ENCODE measurements around the gene TMEM116. TPM values are rescaled to one million over a fixed set of nuclear protein-coding genes. Genes with fewer than 3 reads are reported as not detected.
"Not testable (repeated sequence)": the region's sequence is repeated elsewhere in the genome, so short reads cannot be mapped to it uniquely, and the experiment has no call there.

TMEM116 gene
- 10.6 and 11.0 TPM in 2 replicates for total RNA-seq

- peak within 1 kb of the TSS; percentile 87 for H3K4me3 Mint-ChIP-seq
- H3K27ac Mint-ChIP-seq: peak within 1 kb of the TSS; percentile 89
- peak; percentile 98 for DNase-seq (ENCODE audit: low spot score)
- intact Hi-C loops (cut with micrococcal nuclease): loop anchor here (1.0 to 5.0 kb wide), 10 partner anchors 12 to 610 kb away; partner anchors contain the start of genes ATXN2, HECTD4, MAPKAPK5 and NAA25
- no peaks in the 10 kb centered on the region for H3K27me3 Mint-ChIP-seq (ENCODE audit: insufficient read depth)
- peaks cover 7% of the 10 kb centered on the region for H3K9me3 Mint-ChIP-seq
- peaks cover 51% of the 10 kb centered on the region for H3K4me1 Mint-ChIP-seq (ENCODE audit: low read depth)
- peaks cover 33% of the 10 kb centered on the region for H3K36me3 Mint-ChIP-seq (ENCODE audit: low read depth)
These were observed at the start of gene TMEM116, which contains the start of gene ERP29 for GRCh38 chr12:112012775-112013600. Gene TMEM116 (minus strand): TSS chr12:112013165. CDS start chr12:112005270, 7,895 bp downstream. Gene ERP29 (plus strand): TSS chr12:112013426. CDS start chr12:112013466, 40 bp downstream.

GRCh38 chr12:112061137-112061536, 48.2 kb upstream of the TMEM116 start:
- intact Hi-C loops (cut with micrococcal nuclease): loop anchor here (5.0 kb wide), 1 partner anchor 34 kb away; no protein-coding TSS in a partner anchor
- Mint-ChIP-seq H3K27ac (no peak overlapping the region), H3K36me3 (ENCODE audit: low read depth) (peaks cover 41% of the 10 kb centered on the region), H3K4me1 (ENCODE audit: low read depth) (no peaks in the 10 kb centered on the region), H3K9me3 (no peaks in the 10 kb centered on the region), H3K27me3 (ENCODE audit: insufficient read depth) (no peaks in the 10 kb centered on the region), H3K4me3 (no peak overlapping the region)
- no peak for DNase-seq (ENCODE audit: low spot score)

DNA sequence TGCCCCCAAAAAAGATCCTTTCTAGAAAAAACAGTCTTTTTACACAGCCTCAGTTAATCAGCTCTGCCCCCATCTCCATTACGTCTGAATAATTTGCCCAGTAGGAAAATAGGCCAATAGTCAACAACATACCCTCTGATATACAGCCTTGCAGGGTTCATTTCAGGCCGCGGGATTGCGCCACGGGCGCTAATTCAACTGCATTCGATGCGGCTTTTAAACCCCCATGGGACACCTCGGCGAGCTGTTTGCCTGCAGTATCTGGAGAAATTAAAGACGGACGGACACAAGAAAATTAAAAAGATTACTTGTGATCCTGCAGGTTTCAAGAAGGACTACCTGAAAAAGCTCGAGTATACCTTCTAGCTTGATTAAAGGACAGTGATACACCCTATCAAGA, 36.4 kb upstream of the TMEM116 start:
- Mint-ChIP-seq H3K36me3 (ENCODE audit: low read depth) (peaks cover 50% of the 10 kb centered on the region), H3K9me3 (no peaks in the 10 kb centered on the region)

DNA sequence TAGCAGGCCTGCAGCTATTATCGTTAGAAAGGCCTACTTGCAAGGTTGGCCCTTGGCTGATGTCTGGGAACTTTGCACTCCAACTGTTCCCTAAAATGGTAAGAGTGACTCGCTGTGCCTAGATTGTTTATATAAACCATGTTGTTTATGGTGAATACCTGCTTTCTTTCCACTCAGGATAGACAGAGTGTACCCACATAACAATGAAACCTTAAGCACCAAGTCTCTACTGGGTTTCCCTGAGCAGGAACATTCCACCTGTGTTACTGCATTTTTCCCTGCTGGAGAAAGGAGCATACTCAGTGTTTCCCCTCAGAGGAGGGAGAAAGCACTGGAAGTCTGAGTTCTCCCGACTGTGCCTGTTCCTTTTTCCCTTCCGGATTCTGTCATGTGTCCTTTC, 33.0 kb upstream of the TMEM116 start:
- intact Hi-C loops (cut with micrococcal nuclease): no loop called here
- Mint-ChIP-seq H3K4me3 (no peak overlapping the region), H3K4me1 (ENCODE audit: low read depth) (peaks cover 9% of the 10 kb centered on the region), H3K27me3 (ENCODE audit: insufficient read depth) (no peaks in the 10 kb centered on the region), H3K27ac (no peak overlapping the region), H3K9me3 (no peaks in the 10 kb centered on the region), H3K36me3 (ENCODE audit: low read depth) (peaks cover 40% of the 10 kb centered on the region)
- DNase-seq (ENCODE audit: low spot score): no peak

More for the DNA sequence above, 36.4 kb upstream of the TMEM116 start:
- H3K27ac Mint-ChIP-seq: no peak overlapping the region
- H3K4me1 Mint-ChIP-seq (ENCODE audit: low read depth): peaks cover 20% of the 10 kb centered on the region
- intact Hi-C loops (cut with micrococcal nuclease): no loop called here
- H3K4me3 Mint-ChIP-seq: no peak overlapping the region
- no peak for DNase-seq (ENCODE audit: low spot score)
- no peaks in the 10 kb centered on the region for H3K27me3 Mint-ChIP-seq (ENCODE audit: insufficient read depth)

GRCh38 chr12:112036614-112037013, 23.6 kb upstream of the TMEM116 start:
- DNase-seq (ENCODE audit: low spot score); H3K4me1 Mint-ChIP-seq (ENCODE audit: low read depth); H3K9me3 Mint-ChIP-seq; intact Hi-C loops (cut with micrococcal nuclease); H3K27ac Mint-ChIP-seq; H3K27me3 Mint-ChIP-seq (ENCODE audit: insufficient read depth); H3K4me3 Mint-ChIP-seq: not testable (repeated sequence)
- H3K36me3 Mint-ChIP-seq (ENCODE audit: low read depth): peaks cover 54% of the 10 kb centered on the region

- intact Hi-C loops (cut with micrococcal nuclease): no loop called here
- no peak for DNase-seq (ENCODE audit: low spot score)
- Mint-ChIP-seq H3K4me1 (ENCODE audit: low read depth) (peaks cover 6% of the 10 kb centered on the region), H3K9me3 (no peaks in the 10 kb centered on the region), H3K27ac (no peak overlapping the region), H3K4me3 (no peak overlapping the region), H3K27me3 (ENCODE audit: insufficient read depth) (no peaks in the 10 kb centered on the region), H3K36me3 (ENCODE audit: low read depth) (peaks cover 61% of the 10 kb centered on the region)
These were observed 22.3 kb upstream of the TMEM116 start for GRCh38 chr12:112035219-112035785.

DNA sequence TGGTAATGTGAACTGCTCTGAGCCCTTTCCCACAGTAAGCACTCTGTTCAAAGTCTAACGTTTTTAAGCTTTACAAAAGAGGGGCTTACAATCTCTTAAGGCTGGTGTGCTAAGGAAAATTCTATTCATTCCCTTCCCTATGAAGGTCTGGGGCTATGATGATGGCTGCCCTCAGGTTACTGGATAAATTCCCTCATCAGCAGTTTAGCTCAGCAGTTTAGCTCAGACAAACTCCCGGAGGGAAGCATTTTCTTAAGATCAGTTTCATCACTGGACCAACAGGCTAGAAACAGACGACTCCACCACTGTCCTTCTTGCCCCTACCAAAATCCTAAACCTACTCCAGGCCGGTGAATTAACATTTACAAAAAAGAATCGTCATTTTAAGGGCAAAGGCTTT, 19.3 kb upstream of the TMEM116 start:
- Mint-ChIP-seq H3K27me3 (ENCODE audit: insufficient read depth) (no peaks in the 10 kb centered on the region), H3K27ac (no peak overlapping the region), H3K36me3 (ENCODE audit: low read depth) (peaks cover 54% of the 10 kb centered on the region), H3K4me3 (no peak overlapping the region), H3K4me1 (ENCODE audit: low read depth) (peaks cover 12% of the 10 kb centered on the region), H3K9me3 (no peaks in the 10 kb centered on the region)
- DNase-seq (ENCODE audit: low spot score): no peak
- intact Hi-C loops (cut with micrococcal nuclease): no loop called here

- H3K27ac Mint-ChIP-seq: no peak overlapping the region
- no peak overlapping the region for H3K4me3 Mint-ChIP-seq
- peaks cover 13% of the 10 kb centered on the region for H3K4me1 Mint-ChIP-seq (ENCODE audit: low read depth)
- no peak for DNase-seq (ENCODE audit: low spot score)
- intact Hi-C loops (cut with micrococcal nuclease): no loop called here
- H3K27me3 Mint-ChIP-seq (ENCODE audit: insufficient read depth): no peaks in the 10 kb centered on the region
- H3K9me3 Mint-ChIP-seq: no peaks in the 10 kb centered on the region
- peaks cover 51% of the 10 kb centered on the region for H3K36me3 Mint-ChIP-seq (ENCODE audit: low read depth)
These were observed 18.5 kb upstream of the TMEM116 start for GRCh38 chr12:112031472-112031871.

GRCh38 chr12:112029301-112029700, 16.3 kb upstream of the TMEM116 start:
- H3K27ac Mint-ChIP-seq: no peak overlapping the region
- no peaks in the 10 kb centered on the region for H3K27me3 Mint-ChIP-seq (ENCODE audit: insufficient read depth)
- peaks cover 46% of the 10 kb centered on the region for H3K36me3 Mint-ChIP-seq (ENCODE audit: low read depth)
- no peak for DNase-seq (ENCODE audit: low spot score)
- intact Hi-C loops (cut with micrococcal nuclease): loop anchor here (5.0 kb wide), 2 partner anchors 33 to 82 kb away; no protein-coding TSS in a partner anchor
- H3K4me1 Mint-ChIP-seq (ENCODE audit: low read depth): peaks cover 15% of the 10 kb centered on the region
- no peak overlapping the region for H3K4me3 Mint-ChIP-seq
- H3K9me3 Mint-ChIP-seq: no peaks in the 10 kb centered on the region

DNA sequence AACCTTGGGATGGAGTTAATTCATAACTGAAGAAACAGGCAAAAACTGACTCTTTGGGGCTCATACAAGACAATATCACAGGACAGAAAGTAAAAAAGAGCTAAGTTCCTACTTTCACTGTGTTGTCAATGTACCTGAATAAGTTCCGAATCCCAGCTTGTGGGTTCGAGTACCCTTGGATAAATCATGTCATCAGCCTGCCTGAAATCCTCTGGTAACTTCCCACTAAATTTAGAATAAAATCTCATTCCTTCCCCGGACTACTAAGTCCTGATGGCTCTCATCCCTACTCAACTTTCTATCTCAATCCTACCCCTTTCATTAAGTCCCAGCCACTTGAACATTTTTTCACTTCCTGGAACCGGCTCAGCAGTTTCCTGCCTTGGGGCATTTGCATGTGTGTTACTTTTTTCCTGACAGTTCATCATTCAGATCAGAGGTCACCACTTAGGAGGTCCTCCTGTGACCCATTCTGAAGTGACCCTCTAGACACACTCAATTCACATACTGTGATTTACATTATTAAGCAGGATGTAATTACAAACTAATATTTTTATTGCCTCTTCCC, 12.9 kb upstream of the TMEM116 start:
- intact Hi-C loops (cut with micrococcal nuclease): loop anchor here (1.0 to 5.0 kb wide), 3 partner anchors 12 to 79 kb away; no protein-coding TSS in a partner anchor
- Mint-ChIP-seq H3K4me3 (peak overlapping the region; percentile 1), H3K4me1 (ENCODE audit: low read depth) (peaks cover 31% of the 10 kb centered on the region), H3K9me3 (no peaks in the 10 kb centered on the region), H3K27me3 (ENCODE audit: insufficient read depth) (no peaks in the 10 kb centered on the region), H3K27ac (peak overlapping the region; percentile 64), H3K36me3 (ENCODE audit: low read depth) (peaks cover 39% of the 10 kb centered on the region)
- no peak for DNase-seq (ENCODE audit: low spot score)

DNA sequence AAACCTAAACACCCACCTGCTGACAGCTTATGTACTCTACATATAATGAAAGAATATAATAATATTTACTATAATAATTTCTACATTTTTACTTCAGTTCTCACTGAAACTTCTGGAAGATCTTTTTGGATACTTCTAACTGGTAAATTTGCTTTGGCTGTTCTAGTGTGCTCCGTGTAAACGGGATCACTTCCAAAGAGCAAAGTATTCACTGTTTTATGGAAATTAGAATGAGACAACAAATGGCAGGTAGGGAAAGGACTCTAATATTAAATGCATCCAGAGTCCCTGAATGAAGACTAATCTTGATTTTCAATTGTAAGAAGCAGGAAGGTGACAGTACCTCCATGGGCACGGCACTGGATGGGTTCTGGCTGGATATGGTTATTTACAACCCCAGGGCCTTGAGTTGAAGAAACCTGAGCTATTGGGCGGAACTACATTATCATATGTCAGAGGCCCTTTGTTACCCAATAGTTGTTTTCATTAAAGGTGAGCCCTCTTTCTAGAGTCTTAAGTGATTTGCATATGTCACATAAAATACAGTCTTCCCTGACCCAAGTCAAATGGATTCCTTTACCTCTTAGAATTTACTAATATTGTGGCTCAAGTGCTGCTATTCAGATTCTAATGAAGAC, 10.9 kb upstream of the TMEM116 start:
- Mint-ChIP-seq H3K36me3 (ENCODE audit: low read depth) (peaks cover 29% of the 10 kb centered on the region), H3K4me1 (ENCODE audit: low read depth) (peaks cover 38% of the 10 kb centered on the region), H3K27ac (no peak overlapping the region), H3K4me3 (no peak overlapping the region), H3K27me3 (ENCODE audit: insufficient read depth) (no peaks in the 10 kb centered on the region), H3K9me3 (no peaks in the 10 kb centered on the region)
- DNase-seq (ENCODE audit: low spot score): no peak
- intact Hi-C loops (cut with micrococcal nuclease): no loop called here

- DNase-seq (ENCODE audit: low spot score): no peak
- Mint-ChIP-seq H3K4me3 (no peak overlapping the region), H3K27me3 (ENCODE audit: insufficient read depth) (no peaks in the 10 kb centered on the region), H3K36me3 (ENCODE audit: low read depth) (peaks cover 31% of the 10 kb centered on the region), H3K27ac (peak overlapping the region; percentile 5), H3K4me1 (ENCODE audit: low read depth) (peaks cover 42% of the 10 kb centered on the region), H3K9me3 (no peaks in the 10 kb centered on the region)
- intact Hi-C loops (cut with micrococcal nuclease): no loop called here
These were observed 9.5 kb upstream of the TMEM116 start for GRCh38 chr12:112022241-112023016.
